WI38 (cell line): Measurements from ENCODE around the gene AGMO.

Source experiments
- H3K4me3 ChIP-seq: 2 replicates; pipeline ENCODE4 v1.5.1; 2011; ENCODE audit warnings: low read depth, mild to moderate bottlenecking, control low read depth, low read length
- CTCF ChIP-seq: IDR thresholded peaks from 2 replicates; pipeline ENCODE4 v1.5.1; 2012; ENCODE audit warnings: low read depth, mild to moderate bottlenecking, control low read depth, low read length

AGMO gene

GRCh38 chr7:15219758-15220157, 342.1 kb downstream of the AGMO start:
- H3K4me3 ChIP-seq: no peak overlapping the region
- TF ChIP-seq CTCF: no peak

GRCh38 chr7:15218261-15218660, 343.6 kb downstream of the AGMO start:
- TF ChIP-seq CTCF: no peak
- no peak overlapping the region for H3K4me3 ChIP-seq

- no peak for TF ChIP-seq CTCF
- H3K4me3 ChIP-seq: no peak overlapping the region
These were observed 346.2 kb downstream of the AGMO start for GRCh38 chr7:15215616-15216015.

GRCh38 chr7:15214976-15215375, 346.8 kb downstream of the AGMO start:
- H3K4me3 ChIP-seq: no peak overlapping the region
- TF ChIP-seq CTCF: no peak

- TF ChIP-seq CTCF: no peak
- no peak overlapping the region for H3K4me3 ChIP-seq
These were observed 348.7 kb downstream of the AGMO start for GRCh38 chr7:15213093-15213492.

GRCh38 chr7:15209429-15209828, 352.4 kb downstream of the AGMO start:
- TF ChIP-seq CTCF: no peak
- no peak overlapping the region for H3K4me3 ChIP-seq

GRCh38 chr7:15204421-15204820, 357.4 kb downstream of the AGMO start:
- TF ChIP-seq CTCF: no peak

More at GRCh38 chr7:15204421-15204820, 357.4 kb downstream of the AGMO start:
- no peak overlapping the region for H3K4me3 ChIP-seq
